Embryonic facial prominence (tissue), 1 donor: Measurements from ENCODE around the gene ZNF674.

ENCODE experiments used
- DNase-seq: peaks from one replicate; pipeline ENCODE4 v3.0.0-alpha.2; 2016; ENCODE audit errors: extremely low spot score

Gene ZNF674

DNA sequence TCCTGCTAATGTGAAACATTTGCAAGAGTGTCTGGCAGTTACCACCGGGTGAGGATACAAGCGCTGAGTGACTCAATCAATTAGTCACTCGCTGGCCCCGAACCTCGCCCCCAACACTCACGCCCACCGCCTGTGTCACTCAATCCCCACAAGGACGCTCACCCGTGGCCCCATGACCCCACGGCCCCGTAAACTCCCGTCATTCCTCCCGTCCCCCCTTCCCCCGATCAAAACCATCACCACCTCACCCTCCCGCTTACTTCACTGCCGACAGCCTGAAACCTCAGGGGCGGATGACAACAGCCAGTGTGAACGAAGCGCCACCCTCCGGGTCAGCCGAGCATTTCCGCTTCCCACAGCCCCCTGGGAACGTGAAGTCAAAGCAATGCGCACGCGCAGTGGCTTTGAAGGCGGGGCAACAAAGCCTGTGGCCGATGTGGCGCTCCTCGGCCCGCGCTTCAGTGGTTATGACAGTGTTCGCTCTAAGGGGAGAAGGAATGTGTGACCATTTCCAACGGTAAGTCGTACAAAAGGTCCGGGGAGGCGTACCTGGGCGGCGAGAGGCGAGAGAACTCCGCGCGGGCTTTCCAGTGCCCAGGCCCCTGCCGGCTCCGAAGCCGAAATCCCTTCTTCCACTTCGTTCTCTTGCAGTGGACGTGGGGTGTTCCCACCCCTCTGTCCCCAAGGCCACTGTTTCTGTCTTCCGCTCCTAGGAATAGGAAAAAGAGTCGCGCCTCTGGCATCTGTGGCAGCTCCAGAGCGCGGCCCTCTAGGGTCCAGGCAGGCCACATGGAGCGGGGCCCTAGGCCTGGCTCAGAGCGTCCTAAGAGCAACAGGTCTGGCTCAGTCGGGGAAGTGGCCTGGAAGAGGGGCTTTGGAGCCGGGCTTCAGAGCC lies at the start of gene ZNF674:
TSS of gene ZNF674 (minus strand) at position 311 of the 895 bp plus-strand sequence. CDS start 3,334 bp downstream, outside the sequence.
- peak; percentile 61 for DNase-seq

DNA sequence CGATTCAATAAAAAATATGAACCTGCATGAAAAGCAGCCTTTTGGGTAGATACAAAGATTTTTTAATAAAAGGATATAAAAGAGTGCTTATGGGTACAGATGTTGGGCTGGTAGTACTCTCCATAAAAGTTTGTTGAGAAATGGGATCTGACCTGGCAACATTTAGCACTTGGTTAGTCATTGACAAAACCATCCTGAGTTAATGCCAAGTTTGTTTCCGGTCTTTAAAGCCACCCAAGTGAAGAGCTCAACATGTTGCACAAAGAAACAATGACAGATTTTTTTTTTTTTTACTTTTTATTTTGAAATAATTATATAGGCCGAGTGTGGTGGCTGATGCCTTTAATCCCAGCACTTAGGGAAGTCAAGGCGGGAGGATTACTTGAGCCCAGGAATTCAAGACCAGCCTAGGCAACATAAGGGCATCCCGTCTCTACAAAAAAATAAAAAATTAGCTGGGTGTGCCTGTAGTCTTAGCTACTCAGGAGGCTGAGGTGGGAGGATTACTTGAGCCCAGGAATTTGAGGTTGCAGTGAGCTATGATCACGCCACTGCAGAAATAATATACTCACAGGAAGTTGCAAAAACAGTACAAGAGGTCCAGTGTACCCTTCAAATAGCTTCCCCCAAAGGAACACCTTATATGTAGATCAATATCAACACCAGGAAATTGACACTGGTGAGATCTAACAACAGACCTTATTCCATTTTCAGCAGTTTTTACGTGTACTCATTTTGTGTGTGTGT lies 44.9 kb upstream of the ZNF674 start:
- DNase-seq, result no peak

DNA sequence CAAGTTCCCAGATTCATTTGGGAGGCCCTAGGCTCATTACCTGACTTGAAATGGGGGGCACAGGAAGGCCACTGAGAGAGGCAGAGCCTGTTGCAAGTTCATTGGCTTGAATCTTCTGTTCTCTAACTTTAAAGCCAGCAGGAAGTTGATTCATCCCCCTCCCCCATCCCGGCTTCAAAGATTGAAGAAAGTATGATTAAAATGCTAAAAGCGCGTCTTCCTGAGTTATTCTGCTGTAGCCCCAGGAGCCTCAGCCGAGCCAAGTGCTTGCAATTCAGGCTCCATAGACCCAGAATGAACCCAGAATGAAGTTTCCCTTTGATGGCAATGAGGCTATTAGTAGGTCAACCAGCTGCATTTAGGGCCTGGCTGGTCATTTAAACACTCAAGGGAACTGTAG lies 43.0 kb upstream of the ZNF674 start:
- DNase-seq, result no peak

DNA sequence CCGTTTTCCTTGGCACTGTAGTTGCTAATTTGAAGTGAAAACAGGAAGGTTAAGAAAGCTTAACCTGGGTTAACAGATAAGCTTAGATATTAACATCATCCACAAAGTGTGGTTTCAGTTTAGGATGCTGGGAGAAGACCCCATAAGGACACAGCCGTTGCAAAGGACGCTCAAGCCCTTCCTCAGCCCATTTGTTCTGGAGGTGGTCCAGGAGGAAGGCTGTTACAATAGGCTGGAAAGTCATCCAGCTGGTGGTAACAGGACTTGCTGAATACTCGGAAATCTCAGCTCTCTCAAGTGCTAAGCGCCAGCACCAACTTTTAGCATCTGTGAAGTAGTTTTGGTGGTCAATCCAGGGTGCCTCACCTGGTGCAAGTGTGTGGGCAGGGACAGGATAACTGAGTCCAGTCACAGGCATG lies 42.5 kb upstream of the ZNF674 start:
- no peak for DNase-seq

DNA sequence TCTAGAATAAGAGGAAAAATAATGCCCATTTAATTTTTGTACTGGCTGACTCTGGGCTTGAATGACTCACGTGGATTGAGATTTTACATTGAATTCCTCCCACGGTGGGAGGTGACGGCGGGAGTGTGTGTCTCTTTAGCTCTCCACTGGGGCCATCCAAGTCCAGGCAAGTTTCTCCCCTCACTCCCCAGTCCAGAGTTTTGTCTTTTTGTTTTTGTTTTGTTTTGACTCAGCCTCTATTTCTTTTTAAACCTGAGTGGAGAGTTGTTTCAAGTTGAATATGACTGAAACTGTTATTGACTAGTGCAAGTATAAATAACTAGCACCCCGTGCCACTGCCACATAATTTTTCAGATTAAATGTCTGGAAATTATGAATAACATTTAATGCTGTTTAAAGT lies 41.9 kb upstream of the ZNF674 start:
- no peak for DNase-seq

DNA sequence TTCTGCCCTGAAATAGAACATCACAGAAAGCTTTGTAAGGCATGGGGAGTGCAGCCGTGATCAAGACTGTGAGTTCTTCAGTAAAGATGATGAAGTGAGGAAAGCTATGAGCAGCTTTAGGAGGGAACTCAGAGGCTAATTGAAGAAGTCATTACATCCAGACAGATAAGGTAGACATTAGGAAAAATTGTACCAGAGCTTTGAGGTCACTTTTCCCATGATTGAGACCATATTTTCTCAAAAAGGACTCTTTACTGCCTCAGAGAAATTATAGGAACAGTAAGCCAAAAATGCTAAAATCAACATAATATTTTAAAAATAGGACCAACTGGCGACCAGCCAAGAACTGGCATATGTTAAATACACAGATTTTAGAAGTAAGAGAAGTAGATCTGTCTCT lies 39.5 kb upstream of the ZNF674 start:
- DNase-seq, result no peak

DNA sequence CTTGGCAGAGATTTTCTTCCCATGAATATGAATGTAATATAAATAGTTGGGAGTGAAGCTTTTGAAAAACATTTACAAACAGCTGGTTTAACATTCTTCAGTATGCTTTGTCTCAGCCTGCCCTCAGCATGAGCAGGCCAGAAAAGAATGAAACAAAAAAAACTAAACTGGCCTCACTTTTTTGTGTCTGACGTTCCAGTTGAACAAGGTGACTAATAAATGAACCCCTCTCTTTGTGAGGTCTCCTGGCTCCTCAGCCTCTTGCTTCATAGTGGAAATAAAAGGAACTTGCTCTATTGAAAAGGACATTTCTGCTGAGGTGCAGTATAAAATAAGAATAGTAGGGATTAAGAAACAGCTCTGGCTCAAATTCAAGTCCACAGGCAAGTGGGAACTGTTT lies 37.7 kb upstream of the ZNF674 start:
- DNase-seq, result no peak

DNA sequence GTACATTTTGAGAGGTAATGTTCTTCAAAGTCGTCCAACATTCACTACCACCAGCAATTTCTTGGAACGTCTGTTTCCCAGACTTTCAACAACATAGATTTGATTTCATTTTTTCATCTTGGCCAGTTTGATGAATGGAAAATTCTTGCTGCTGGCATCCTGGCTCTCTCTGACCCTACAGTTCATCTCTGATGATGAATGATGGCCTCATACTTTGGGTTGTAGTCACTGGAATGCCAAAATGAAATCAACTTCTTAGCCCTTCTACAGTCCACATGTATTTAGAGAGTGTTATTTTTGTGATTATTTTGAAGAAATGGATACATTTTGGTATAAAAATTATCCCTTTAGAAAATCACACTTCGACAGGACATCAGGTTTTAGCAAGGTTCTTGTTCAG lies 37.1 kb upstream of the ZNF674 start:
- no peak for DNase-seq

DNA sequence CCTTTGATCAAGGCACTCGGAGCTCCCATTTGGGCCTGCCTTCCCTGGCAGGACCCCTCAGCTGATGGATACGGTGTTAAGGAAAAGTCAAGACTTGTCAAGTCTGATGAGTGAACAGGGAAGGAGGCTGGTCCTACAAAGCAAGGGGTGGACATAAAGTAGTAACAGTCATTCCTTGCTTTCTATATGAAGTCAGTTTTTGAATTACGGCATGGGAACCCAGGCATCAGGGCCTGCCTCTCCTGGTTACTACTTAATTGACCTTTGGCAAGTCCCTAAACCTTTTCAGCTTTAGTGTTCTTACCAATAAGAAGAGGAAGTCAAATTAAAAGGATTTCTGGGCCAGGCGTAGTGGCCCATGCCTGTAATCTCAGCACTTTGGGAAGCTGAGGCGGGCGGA lies 35.4 kb upstream of the ZNF674 start:
- DNase-seq, result no peak

DNA sequence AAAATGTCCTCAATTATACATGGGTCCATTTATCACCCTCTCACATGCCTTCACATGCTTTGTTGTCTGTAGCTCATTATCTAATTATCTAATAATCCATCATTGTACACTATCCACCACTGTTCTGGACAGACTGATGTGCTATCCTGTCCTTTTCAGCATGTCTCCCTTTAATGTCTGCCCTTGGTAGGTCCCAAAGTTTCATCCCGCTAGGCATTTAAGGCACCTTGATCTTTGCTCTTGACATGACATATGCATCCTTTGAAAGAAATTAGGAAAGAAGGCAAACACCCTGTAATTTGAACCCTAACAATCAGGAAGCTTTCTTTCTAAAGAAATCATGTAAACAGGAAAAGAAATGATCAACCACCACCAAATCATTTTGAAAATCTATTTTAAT lies 34.0 kb upstream of the ZNF674 start:
- DNase-seq, result no peak

DNA sequence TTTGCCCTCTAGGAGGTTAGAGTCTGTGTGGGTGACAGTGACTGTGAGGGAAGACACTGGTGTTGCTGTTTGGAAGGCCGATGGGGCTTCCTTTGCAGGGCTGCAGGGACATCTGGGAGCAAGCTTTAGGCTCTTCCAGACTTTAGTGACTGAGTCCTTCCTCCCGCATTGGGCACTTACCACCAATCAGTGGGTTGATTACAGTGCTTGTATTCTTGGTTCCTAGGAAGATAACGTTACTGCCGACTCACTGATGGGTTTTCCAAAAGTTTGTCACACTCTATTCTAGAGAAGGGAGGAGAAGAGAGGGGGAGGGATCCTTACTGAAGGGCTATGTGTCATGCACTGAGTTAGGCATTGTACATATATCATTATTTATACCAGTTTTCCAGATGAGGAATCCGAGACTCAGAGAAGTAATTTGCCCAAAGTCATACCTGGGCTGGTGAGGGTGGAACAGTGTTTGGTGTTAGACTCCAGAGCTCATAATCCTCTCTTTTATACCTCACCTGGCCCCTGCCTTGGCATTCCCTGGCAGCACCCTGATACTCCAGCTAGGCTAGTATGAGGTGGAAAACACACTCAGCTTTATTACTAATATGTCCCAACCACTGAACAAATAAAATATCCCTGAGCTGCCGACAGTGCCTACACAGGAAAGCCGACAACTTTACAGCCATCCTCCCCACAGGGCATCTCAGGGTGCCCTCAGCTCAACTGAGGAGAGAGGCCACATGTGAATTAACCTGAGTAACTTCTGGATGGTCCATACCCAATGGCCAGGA lies 32.2 kb upstream of the ZNF674 start:
- no peak for DNase-seq

DNA sequence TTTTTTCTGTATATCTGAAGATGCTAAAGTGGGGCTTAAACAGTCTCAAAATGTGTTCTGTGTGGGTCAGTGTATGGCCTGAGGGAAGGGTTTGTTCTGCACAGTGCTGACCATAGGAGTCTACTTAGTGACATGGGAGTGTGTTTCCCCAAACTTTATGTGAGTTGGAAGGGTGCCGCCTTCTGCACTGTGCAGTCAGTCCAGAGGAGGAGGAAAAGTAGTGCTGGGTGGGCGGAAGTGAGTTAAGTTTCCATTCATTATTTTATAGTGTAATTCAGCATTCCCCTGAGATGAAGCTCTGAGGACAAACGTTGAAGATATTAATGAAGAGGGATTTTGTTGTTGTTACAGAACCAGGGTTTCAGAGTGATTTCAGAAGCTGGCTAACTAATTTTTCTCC lies 31.2 kb upstream of the ZNF674 start:
- DNase-seq, result no peak

DNA sequence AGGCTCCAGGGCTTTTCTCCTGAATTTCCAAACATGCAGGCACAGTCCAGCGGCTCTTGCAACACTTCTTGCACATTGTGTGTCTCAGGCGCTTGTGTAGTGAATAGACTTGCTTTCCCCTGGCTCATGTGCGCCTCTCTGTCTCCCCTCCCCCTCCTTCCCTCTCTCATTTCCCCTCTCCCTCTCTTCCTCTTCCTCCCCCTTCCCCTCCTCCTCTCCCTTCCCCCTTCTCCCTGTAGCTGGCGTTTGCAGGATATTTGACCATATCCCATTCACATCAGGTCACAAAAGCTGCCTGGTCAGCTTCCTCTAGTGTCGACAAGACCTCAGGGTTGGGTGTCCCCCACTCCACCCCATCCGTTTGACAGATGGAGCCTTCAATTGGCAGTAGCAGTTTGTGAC lies 30.8 kb upstream of the ZNF674 start:
- no peak for DNase-seq

DNA sequence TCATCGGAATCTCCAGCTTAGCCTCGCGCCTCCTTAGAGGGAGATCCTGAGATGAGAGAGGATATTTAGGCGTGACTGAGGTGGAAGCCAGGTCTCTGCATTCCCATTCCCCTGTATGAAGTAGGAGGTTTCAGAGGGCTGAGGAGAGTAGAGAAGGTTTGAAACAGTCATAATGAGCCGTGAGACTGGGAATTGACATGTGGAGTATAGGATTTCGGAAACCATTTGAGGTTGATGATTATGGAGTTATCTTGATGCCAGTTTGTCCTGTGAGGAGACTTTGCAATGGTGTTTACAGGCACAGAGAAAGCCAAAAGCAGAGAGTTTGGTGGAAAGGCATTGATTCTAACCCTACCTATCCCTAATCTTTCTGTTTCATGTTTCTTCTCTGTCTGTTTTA lies 30.4 kb upstream of the ZNF674 start:
- DNase-seq, result no peak

DNA sequence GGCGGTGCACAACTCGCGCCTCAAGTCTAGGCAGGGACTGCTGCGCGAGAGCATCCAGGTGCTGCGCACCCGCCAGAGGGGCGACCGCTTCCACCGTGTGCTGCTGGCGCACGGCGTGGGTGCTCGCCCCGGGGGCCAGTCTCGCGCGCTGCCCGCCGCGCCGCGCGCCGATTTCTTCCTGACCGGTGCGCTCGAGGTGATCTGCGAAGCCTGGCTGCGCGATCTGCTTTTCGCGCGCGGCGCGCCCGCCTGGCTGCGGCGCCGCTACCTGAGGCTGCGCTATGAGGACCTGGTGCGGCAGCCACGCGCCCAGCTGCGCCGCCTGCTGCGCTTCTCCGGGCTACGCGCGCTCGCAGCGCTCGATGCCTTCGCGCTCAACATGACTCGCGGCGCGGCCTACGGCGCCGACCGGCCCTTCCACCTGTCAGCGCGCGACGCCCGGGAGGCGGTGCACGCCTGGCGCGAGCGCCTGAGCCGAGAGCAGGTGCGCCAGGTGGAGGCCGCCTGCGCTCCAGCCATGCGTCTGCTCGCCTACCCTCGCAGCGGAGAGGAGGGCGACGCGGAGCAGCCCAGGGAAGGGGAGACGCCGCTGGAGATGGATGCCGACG lies 29.7 kb upstream of the ZNF674 start:
- no peak for DNase-seq

DNA sequence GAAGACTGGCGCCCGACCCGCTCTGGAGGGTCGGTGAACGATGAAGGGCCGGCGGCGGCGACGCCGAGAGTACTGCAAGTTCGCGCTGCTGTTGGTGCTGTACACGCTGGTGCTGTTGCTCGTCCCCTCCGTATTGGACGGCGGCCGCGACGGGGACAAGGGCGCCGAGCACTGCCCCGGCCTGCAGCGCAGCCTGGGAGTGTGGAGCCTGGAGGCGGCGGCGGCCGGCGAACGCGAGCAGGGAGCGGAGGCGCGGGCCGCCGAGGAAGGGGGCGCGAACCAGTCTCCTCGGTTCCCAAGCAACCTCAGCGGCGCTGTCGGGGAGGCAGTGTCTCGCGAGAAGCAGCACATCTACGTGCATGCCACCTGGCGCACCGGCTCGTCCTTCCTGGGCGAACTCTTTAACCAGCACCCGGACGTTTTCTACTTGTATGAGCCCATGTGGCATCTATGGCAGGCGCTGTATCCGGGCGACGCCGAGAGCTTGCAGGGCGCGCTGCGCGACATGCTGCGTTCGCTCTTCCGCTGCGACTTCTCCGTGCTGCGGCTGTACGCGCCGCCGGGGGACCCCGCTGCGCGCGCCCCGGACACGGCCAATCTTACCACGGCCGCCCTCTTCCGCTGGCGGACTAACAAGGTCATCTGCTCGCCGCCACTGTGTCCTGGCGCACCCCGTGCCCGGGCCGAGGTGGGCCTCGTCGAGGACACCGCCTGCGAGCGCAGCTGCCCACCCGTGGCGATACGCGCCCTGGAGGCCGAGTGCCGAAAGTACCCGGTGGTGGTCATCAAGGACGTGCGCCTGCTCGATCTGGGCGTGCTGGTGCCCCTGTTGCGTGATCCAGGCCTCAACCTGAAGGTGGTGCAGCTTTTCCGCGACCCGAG lies 28.9 kb upstream of the ZNF674 start:
- DNase-seq, result no peak

DNA sequence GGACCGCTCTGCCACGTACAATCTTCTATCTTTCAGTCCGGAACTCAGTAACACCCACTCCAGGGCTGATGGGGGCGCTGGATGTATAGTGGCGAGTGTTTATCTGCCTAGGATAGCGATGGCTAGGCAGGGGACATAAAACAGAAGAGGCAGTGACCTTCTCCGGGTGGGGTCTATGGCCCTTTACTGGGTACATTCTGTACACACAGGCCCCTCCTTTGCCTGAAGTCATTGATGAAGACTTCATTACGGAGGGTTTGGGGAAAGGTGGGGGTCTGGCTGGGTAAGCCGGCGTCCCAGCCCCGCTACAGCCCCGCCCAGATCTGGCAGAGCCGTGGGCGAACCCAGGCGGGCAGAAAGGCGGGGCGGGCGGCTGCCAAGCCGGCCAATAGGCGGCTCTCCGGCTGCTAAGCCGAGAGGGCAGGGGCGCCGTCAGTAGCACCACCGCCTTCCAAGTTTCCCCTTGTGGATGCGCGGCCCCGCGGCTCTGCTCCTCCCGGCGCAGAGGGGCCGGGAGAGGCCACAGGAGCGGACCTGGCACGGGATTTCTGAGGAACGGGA lies 28.2 kb upstream of the ZNF674 start, which contains the start of gene CHST7:
TSS of gene CHST7 (plus strand) at position 435 of the 561 bp plus-strand sequence. CDS start 167 bp downstream, outside the sequence.
- DNase-seq, result no peak

DNA sequence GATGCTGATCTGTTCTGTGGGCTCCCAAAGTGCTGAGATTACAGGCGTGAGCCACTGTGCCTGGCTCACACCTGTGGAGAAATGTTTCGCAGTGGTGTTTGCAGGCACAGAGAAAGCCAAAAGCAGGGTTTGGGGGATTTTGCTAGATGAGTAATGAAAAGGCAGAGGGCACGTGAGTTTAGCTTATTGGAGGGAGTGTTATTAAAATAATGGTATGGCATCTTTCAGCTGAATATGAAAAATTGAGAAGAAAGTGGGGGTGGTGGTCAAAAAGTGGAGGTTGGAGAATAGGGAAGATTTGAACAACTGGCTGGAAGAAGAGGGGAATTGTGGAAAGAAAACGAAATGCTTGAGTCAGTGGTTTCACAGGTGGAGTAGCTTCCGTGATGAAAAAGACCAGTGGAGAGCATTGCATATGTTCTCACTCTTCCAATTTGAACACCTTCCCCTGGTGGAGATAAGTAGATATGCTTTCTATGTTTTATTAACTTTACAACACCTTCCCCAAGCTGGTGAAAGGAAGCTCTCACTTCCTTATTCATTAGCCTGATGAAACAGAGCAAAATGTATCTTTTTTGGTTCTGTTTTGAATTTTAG lies 27.2 kb upstream of the ZNF674 start:
- no peak for DNase-seq

DNA sequence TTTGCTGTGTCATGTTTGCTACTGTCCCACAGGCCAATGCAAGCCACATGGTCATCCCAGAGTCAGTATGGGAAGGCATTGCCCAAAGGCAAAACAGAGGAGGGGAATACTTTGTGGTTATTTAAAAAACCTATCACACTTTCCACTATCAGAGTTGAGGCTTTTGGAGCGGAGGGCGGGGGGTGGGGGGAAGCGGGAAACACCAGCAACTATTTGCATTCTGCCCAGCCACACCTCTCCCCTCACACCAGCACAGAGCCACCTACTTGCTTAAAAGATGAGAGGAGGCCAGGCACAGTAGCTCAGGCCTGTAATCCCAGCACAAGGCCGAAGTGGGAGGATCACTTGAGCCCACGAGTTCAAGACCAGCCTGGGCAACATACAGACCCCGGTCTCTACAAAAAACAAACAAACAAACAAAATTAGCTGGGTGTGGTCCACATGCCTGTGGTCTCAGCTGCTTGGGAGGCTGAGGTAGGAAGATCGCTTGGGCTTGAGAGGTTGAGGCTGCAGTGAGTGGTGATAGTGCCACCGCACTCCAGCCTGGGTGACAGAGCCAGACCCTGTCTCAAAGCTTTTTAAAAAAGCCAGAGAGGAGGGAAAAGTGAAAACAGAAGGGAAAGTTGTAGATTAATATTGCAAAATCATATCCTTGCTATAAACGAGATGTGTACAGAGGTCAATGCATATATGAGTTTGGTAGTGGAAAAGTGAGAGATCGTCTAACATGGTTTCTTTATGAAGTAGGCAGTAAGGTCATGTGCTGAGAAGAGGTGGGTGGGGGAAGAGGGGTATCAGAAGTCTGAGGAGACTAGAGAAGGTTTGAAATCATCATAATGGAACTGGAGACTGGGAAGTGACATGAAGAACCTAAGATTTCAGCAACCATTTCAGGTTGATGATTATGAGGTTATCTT lies 26.5 kb upstream of the ZNF674 start:
- no peak for DNase-seq
